Activated B cell treated with CpG ODN at 0.5 μM for 24 hours (primary cell): ENCODE results near the gene EPHB6. TPM values are rescaled to one million over a fixed set of nuclear protein-coding genes. Genes with fewer than 3 reads are reported as not detected.

Experiments
- ATAC-seq: fragments of 200-7000 bp; cut with Tn5 transposase; one replicate; pipeline ENCODE4 v1.10.0; 2021; ENCODE audit warnings: low read depth, mild to moderate bottlenecking, moderate library complexity
- CTCF ChIA-PET: fragments of 350-600 bp; sonication (Branson Sonifier 250); formaldehyde crosslinking; loops from one replicate; lab custom pipeline; 2021; ENCODE audit warnings: antibody characterized with exemption; lab: Charles Lee
- POLR2A ChIA-PET: fragments of 350-600 bp; sonication (Branson Sonifier 250); formaldehyde crosslinking; loops from one replicate; lab custom pipeline; 2021; ENCODE audit warnings: antibody characterized with exemption; lab: Charles Lee
- DNase-seq: peaks from one replicate; pipeline ENCODE4 v3.0.0; 2022
- H3K27ac Mint-ChIP-seq: one replicate; pipeline ENCODE4 v1.8.0; 2020; ENCODE audit warnings: mixed read lengths
- H3K27me3 Mint-ChIP-seq: one replicate; pipeline ENCODE4 v1.8.0; 2021; ENCODE audit warnings: mixed read lengths
- H3K36me3 Mint-ChIP-seq: one replicate; pipeline ENCODE4 v1.8.0; 2021; ENCODE audit warnings: low read depth, mixed read lengths
- H3K4me1 Mint-ChIP-seq: one replicate; pipeline ENCODE4 v1.8.0; 2021; ENCODE audit warnings: mixed read lengths
- H3K4me3 Mint-ChIP-seq: one replicate; pipeline ENCODE4 v1.8.0; 2020; ENCODE audit warnings: mild to moderate bottlenecking, mixed read lengths
- H3K9me3 Mint-ChIP-seq: one replicate; pipeline ENCODE4 v1.8.0; 2020; ENCODE audit warnings: mixed read lengths
- CTCF ChIP-seq: fragments of 200-600 bp; IDR thresholded peaks from one replicate; pipeline ENCODE4 v1.8.0; 2022; ENCODE audit warnings: antibody characterized with exemption, mild to moderate bottlenecking
- intact Hi-C: fragments of 100-400 bp; cut with micrococcal nuclease; formaldehyde crosslinking; loops from one replicate; pipeline ENCODE4 v1.15.1; 2024
- total RNA-seq: library from RNA; stranded (reverse); gene quantifications from 2 replicates; pipeline ENCODE4 v1.2.3, GENCODE V29; 2022

EPHB6 gene
- total RNA-seq, 1 donor from 2014 or later = 21.4 TPM

- Mint-ChIP-seq H3K4me3 (no peak overlapping the region), H3K4me1 (no peaks in the 10 kb centered on the region), H3K27me3 (peaks cover 28% of the 10 kb centered on the region), H3K36me3 (no peaks in the 10 kb centered on the region), H3K9me3 (peaks cover 2% of the 10 kb centered on the region), H3K27ac (no peak overlapping the region)
- no peak for ATAC-seq
- ChIA-PET CTCF (interaction anchor here (1.0 kb wide), 1 partner anchor 18 kb away, joined by 3 read pairs; no protein-coding TSS in a partner anchor), POLR2A (no interaction called here)
- intact Hi-C loops = no loop called here
- no peak for DNase-seq
- no peak for TF ChIP-seq CTCF
These were observed 43.7 kb downstream of the EPHB6 start for GRCh38 chr7:142898377-142899170.

GRCh38 chr7:142899661-142900060, 44.8 kb downstream of the EPHB6 start:
- Mint-ChIP-seq H3K4me1 (no peaks in the 10 kb centered on the region), H3K27me3 (peaks cover 24% of the 10 kb centered on the region), H3K9me3 (peaks cover 2% of the 10 kb centered on the region), H3K4me3 (no peak overlapping the region), H3K27ac (no peak overlapping the region), H3K36me3 (no peaks in the 10 kb centered on the region)
- TF ChIP-seq CTCF = no peak
- CTCF ChIA-PET = no interaction called here
- no peak for ATAC-seq
- POLR2A ChIA-PET = no interaction called here
- no peak for DNase-seq
- intact Hi-C loops = no loop called here

- ATAC-seq = no peak
- Mint-ChIP-seq H3K4me3 (no peak overlapping the region), H3K27ac (no peak overlapping the region), H3K9me3 (peaks cover 2% of the 10 kb centered on the region), H3K4me1 (no peaks in the 10 kb centered on the region), H3K27me3 (peaks cover 16% of the 10 kb centered on the region), H3K36me3 (no peaks in the 10 kb centered on the region)
- POLR2A ChIA-PET = no interaction called here
- CTCF ChIA-PET = interaction anchor here (0.9 to 1.2 kb wide), 3 partner anchors 9 to 20 kb away, joined by 3 to 4 read pairs (median 3); no protein-coding TSS in a partner anchor
- DNase-seq = no peak
- intact Hi-C loops = no loop called here
- no peak for TF ChIP-seq CTCF
These were observed 46.8 kb downstream of the EPHB6 start for GRCh38 chr7:142901426-142902259.

GRCh38 chr7:142904128-142904527, 49.3 kb downstream of the EPHB6 start:
- ATAC-seq (no peak), DNase-seq (no peak)
- CTCF ChIA-PET = no interaction called here

More at GRCh38 chr7:142904128-142904527, 49.3 kb downstream of the EPHB6 start:
- peaks cover 2% of the 10 kb centered on the region for H3K9me3 Mint-ChIP-seq
- TF ChIP-seq CTCF = no peak
- H3K27ac Mint-ChIP-seq = no peak overlapping the region
- POLR2A ChIA-PET = no interaction called here
- H3K36me3 Mint-ChIP-seq = no peaks in the 10 kb centered on the region
- no peak overlapping the region for H3K4me3 Mint-ChIP-seq
- no peaks in the 10 kb centered on the region for H3K4me1 Mint-ChIP-seq
- intact Hi-C loops = no loop called here
- H3K27me3 Mint-ChIP-seq = peaks cover 13% of the 10 kb centered on the region
